Measurements from ENCODE around the gene RFC1. TPM values are rescaled to one million over a fixed set of nuclear protein-coding genes. Genes with fewer than 3 reads are reported as not detected.

The RFC1 gene
- total and polyA plus RNA-seq, 4 donors, result 13.3 to 45.2 (median 30.8) TPM

GRCh38 chr4:39259571-39260330, 106.4 kb downstream of the RFC1 start:
- H3K4me3 ChIP-seq (ENCODE audit: low read depth in 1 of 3, low read length in 3 of 3), result no peak overlapping the region
- H3K9ac ChIP-seq (ENCODE audit: low read depth in 1 of 2, low read length in 2 of 2), result no peak overlapping the region
- H3K4me1 ChIP-seq (ENCODE audit: control insufficient read depth in 4 of 4, insufficient read depth in 4 of 4, low read length in 3 of 4), result no peaks in the 10 kb centered on the region
- no peaks in the 10 kb centered on the region for H3K27me3 ChIP-seq (ENCODE audit: control insufficient read depth in 4 of 4, insufficient read depth in 4 of 4, low read length in 3 of 4)
- H3K9me3 ChIP-seq (ENCODE audit: control insufficient read depth in 4 of 4, low read length in 3 of 4), result no peaks in the 10 kb centered on the region
- no peak for DNase-seq (ENCODE audit: low spot score)
- H3K27ac ChIP-seq (ENCODE audit: low read depth in 1 of 2, low read length in 2 of 2), result no peak overlapping the region
- WGBS, result 97% methylated on average over 4 of the region's 4 CpGs
- peaks cover 0 to 11% (median 6%) of the 10 kb centered on the region in 4 donors for H3K36me3 ChIP-seq (ENCODE audit: control insufficient read depth in 4 of 4, insufficient read depth in 3 of 4, low read depth in 1 of 4, low read length in 3 of 4)
- TF ChIP-seq RXRA (IDR thresholded peaks at IDR 0.05), result no peak
- TF ChIP-seq NR2F2 (IDR thresholded peaks at IDR 0.05), result no peak

- no peak overlapping the region for H3K27ac ChIP-seq (ENCODE audit: low read depth in 1 of 2, low read length in 2 of 2)
- no peaks in the 10 kb centered on the region for H3K27me3 ChIP-seq (ENCODE audit: control insufficient read depth in 4 of 4, insufficient read depth in 4 of 4, low read length in 3 of 4)
- no peak overlapping the region for H3K9ac ChIP-seq (ENCODE audit: low read depth in 1 of 2, low read length in 2 of 2)
- H3K36me3 ChIP-seq (ENCODE audit: control insufficient read depth in 4 of 4, insufficient read depth in 3 of 4, low read depth in 1 of 4, low read length in 3 of 4), result peaks cover 2 to 13% (median 6%) of the 10 kb centered on the region in 4 donors
- TF ChIP-seq ZBTB33 (IDR thresholded peaks at IDR 0.05) (no peak), YY1 (IDR thresholded peaks at IDR 0.05) (no peak), REST (IDR thresholded peaks at IDR 0.05) (no peak), HNF4A (conservative IDR thresholded peaks at IDR 0.05) (no peak), FOXA1 (IDR thresholded peaks at IDR 0.05) (no peak)
- DNase-seq (ENCODE audit: low spot score), result no peak
- no peak overlapping the region for H3K4me3 ChIP-seq (ENCODE audit: low read depth in 1 of 3, low read length in 3 of 3)
- 96% methylated on average over 2 of the region's 2 CpGs for WGBS
- H3K9me3 ChIP-seq (ENCODE audit: control insufficient read depth in 4 of 4, low read length in 3 of 4), result no peaks in the 10 kb centered on the region
- no peaks in the 10 kb centered on the region for H3K4me1 ChIP-seq (ENCODE audit: control insufficient read depth in 4 of 4, insufficient read depth in 4 of 4, low read length in 3 of 4)
Observed at GRCh38 chr4:39256436-39256835, 109.7 kb downstream of the RFC1 start.

- Histone ChIP-seq H3K4me1 (ENCODE audit: control insufficient read depth in 4 of 4, insufficient read depth in 4 of 4, low read length in 3 of 4) (no peaks in the 10 kb centered on the region), H3K9ac (ENCODE audit: low read depth in 1 of 2, low read length in 2 of 2) (no peak overlapping the region), H3K4me3 (ENCODE audit: low read depth in 1 of 3, low read length in 3 of 3) (no peak overlapping the region), H3K27me3 (ENCODE audit: control insufficient read depth in 4 of 4, insufficient read depth in 4 of 4, low read length in 3 of 4) (no peaks in the 10 kb centered on the region), H3K9me3 (ENCODE audit: control insufficient read depth in 4 of 4, low read length in 3 of 4) (no peaks in the 10 kb centered on the region), H3K36me3 (ENCODE audit: control insufficient read depth in 4 of 4, insufficient read depth in 3 of 4, low read depth in 1 of 4, low read length in 3 of 4) (peaks cover 2 to 13% (median 6%) of the 10 kb centered on the region in 4 donors), H3K27ac (ENCODE audit: low read depth in 1 of 2, low read length in 2 of 2) (no peak overlapping the region)
- 93% methylated on average over 5 of the region's 5 CpGs for WGBS
- TF ChIP-seq RXRA (IDR thresholded peaks at IDR 0.05) (no peak), FOXA2 (IDR thresholded peaks at IDR 0.05) (no peak), NR2F2 (IDR thresholded peaks at IDR 0.05) (no peak), MAX (IDR thresholded peaks at IDR 0.05) (no peak), ZBTB33 (IDR thresholded peaks at IDR 0.05) (no peak), SP1 (IDR thresholded peaks at IDR 0.05) (no peak), JUND (IDR thresholded peaks at IDR 0.05) (no peak), REST (IDR thresholded peaks at IDR 0.05) (no peak), YY1 (IDR thresholded peaks at IDR 0.05) (no peak), HNF4G (IDR thresholded peaks at IDR 0.05) (no peak), FOXA1 (IDR thresholded peaks at IDR 0.05) (no peak)
- DNase-seq (ENCODE audit: low spot score), result no peak
Observed at GRCh38 chr4:39255871-39256270, 110.3 kb downstream of the RFC1 start.

Data from liver (tissue), 9 donors.